ENCODE measurements around the gene DNAI1. TPM values are rescaled to one million over a fixed set of nuclear protein-coding genes. Genes with fewer than 3 reads are reported as not detected.

Gene DNAI1
- total and polyA plus RNA-seq, 2 of the 4 experiments (the other 2 are of a cell fraction): not detected

- Histone ChIP-seq H2BK20ac (ENCODE audit: low read depth, low read length) (no peak overlapping the region), H4K91ac (ENCODE audit: insufficient read depth, low read depth, low read length) (no peak overlapping the region), H3K9me1 (ENCODE audit: insufficient read depth, low read length) (no peaks in the 10 kb centered on the region), H3K4me3 (ENCODE audit: insufficient read depth, low read depth, low read length) (no peak overlapping the region), H4K8ac (ENCODE audit: low read depth in 2 of 2, low read length in 2 of 2) (no peak overlapping the region), H3K9ac (ENCODE audit: low read depth, low read length) (no peak overlapping the region), H3K27me3 (ENCODE audit: control insufficient read depth, insufficient read depth, low read length) (peaks cover 51% of the 10 kb centered on the region), H2AK5ac (ENCODE audit: low read depth, low read length) (no peak overlapping the region), H2BK120ac (ENCODE audit: low read depth, low read length) (no peak overlapping the region), H3K23ac (ENCODE audit: low read depth, low read length) (no peak overlapping the region), H2BK5ac (ENCODE audit: low read depth, low read length, poor library complexity, severe bottlenecking) (no peak overlapping the region), H4K20me1 (ENCODE audit: insufficient read depth, low read length) (no peaks in the 10 kb centered on the region), H2AFZ (replicated peaks; ENCODE audit: low read length, poor library complexity) (no peak overlapping the region), H2BK15ac (ENCODE audit: low read depth, low read length) (no peak overlapping the region), H4K5ac (ENCODE audit: low read depth, low read length) (no peak overlapping the region), H3K4me1 (ENCODE audit: control insufficient read depth, insufficient read depth, low read length) (no peaks in the 10 kb centered on the region), H2AK9ac (replicated peaks; ENCODE audit: low read depth, low read length, poor library complexity) (no peak overlapping the region), H3K9me3 (ENCODE audit: control insufficient read depth, insufficient read depth, low read length) (no peaks in the 10 kb centered on the region), H3K27ac (ENCODE audit: insufficient read depth, low read length) (no peak overlapping the region), H3K18ac (ENCODE audit: low read depth, low read length) (no peak overlapping the region), H3K56ac (ENCODE audit: extremely low read depth, insufficient read depth, low read length) (no peak overlapping the region), H3K79me1 (ENCODE audit: low read depth in 1 of 2, low read length in 2 of 2) (no peaks in the 10 kb centered on the region), H3K36me3 (ENCODE audit: control insufficient read depth, insufficient read depth, low read length) (no peaks in the 10 kb centered on the region), H3K14ac (replicated peaks; ENCODE audit: low read depth, low read length) (no peak overlapping the region), H3K4ac (ENCODE audit: low read depth, low read length) (no peak overlapping the region), H3K4me2 (ENCODE audit: low read depth, low read length) (no peak overlapping the region)
- no peak for ATAC-seq (ENCODE audit: low read depth)
- intact Hi-C loops (cut with micrococcal nuclease) (no loop called here), dilution Hi-C loops (cut with HindIII; ENCODE audit: low sequenced_read_pairs, unreplicated experiment) (no loop called here), in situ Hi-C loops (cut with MboI; ENCODE audit: low sequenced_read_pairs) (no loop called here)
- no peak for DNase-seq
- ChIA-PET POLR2A (ENCODE audit: unreplicated experiment) (no interaction called here), CTCF (no interaction called here)
- no CpG with 5 or more reads among the region's 3 CpGs for WGBS, 2 experiments (ENCODE audit: extremely low coverage in 2 of 2, insufficient read length in 1 of 2)
- BruUV-seq (replicated peaks): no TSS peak
- no peak for TF ChIP-seq MAZ (IDR thresholded peaks at IDR 0.05; ENCODE audit: borderline replicate concordance, low read depth, low read length)
Measured at GRCh38 chr9:34508951-34509350, 50.3 kb downstream of the DNAI1 start.

Data from IMR-90 (cell line).